ENCODE results near the gene ZFC3H1. TPM values are rescaled to one million over a fixed set of nuclear protein-coding genes. Genes with fewer than 3 reads are reported as not detected.

The ZFC3H1 gene
- total and polyA plus RNA-seq, 2 of the 13 experiments (the other 11 are each of a cell fraction or from before 2014, with no cell fraction given), result 17.1 to 38.3 TPM

DNA sequence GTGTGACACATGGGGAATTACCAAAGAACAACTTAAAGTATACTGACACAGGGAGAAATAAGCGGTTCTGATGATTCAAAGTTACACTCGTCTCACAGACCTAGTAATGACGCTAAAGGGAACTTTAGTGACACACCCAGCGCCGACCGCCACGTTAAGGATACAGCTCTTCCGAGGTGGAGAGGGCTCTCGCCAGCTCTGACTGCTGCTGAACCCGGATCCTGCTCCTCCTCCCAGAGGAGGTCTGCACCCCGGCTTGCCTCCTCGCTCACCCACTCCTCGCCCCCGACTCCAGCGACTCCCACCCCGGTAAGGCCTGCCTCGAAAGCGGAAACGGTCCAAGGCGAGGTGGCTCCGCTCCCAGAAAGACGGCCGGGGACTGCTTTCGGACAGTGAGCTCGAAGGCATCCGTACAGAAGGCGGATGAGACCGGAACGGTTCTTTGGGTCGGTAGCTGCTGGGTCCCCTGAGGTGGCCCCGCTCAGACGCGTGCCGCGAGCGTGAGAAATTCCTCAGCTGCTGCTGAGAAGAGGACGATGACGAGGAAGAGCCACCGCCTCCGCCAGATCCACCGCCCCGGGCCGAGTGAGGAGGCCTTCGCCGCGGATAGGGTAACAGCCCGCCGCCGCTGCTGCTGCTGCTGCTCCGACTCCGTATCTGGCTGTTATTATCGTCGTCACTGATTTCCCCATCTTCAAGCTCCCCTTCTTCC is 643 bp downstream of the ZFC3H1 start (continued):
- TF ChIP-seq ZNF543 (CRISPR knock-in tag; IDR thresholded peaks at IDR 0.05) (0 out of 2 replicates have a peak, but pooled peaks have one; percentile 17), ZNF33A (CRISPR knock-in tag; IDR thresholded peaks at IDR 0.05; ENCODE audit: borderline replicate concordance) (no peak), SNAPC2 (CRISPR knock-in tag; IDR thresholded peaks at IDR 0.05) (no peak)
- TF ChIP-seq, protein P1, sequence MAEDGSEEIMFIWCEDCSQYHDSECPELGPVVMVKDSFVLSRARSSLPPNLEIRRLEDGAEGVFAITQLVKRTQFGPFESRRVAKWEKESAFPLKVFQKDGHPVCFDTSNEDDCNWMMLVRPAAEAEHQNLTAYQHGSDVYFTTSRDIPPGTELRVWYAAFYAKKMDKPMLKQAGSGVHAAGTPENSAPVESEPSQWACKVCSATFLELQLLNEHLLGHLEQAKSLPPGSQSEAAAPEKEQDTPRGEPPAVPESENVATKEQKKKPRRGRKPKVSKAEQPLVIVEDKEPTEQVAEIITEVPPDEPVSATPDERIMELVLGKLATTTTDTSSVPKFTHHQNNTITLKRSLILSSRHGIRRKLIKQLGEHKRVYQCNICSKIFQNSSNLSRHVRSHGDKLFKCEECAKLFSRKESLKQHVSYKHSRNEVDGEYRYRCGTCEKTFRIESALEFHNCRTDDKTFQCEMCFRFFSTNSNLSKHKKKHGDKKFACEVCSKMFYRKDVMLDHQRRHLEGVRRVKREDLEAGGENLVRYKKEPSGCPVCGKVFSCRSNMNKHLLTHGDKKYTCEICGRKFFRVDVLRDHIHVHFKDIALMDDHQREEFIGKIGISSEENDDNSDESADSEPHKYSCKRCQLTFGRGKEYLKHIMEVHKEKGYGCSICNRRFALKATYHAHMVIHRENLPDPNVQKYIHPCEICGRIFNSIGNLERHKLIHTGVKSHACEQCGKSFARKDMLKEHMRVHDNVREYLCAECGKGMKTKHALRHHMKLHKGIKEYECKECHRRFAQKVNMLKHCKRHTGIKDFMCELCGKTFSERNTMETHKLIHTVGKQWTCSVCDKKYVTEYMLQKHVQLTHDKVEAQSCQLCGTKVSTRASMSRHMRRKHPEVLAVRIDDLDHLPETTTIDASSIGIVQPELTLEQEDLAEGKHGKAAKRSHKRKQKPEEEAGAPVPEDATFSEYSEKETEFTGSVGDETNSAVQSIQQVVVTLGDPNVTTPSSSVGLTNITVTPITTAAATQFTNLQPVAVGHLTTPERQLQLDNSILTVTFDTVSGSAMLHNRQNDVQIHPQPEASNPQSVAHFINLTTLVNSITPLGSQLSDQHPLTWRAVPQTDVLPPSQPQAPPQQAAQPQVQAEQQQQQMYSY (CRISPR knock-in tag; IDR thresholded peaks at IDR 0.05), result peak; percentile 21; the same call in 1 of the 2 replicates

GRCh38 chr12:71661977-71662530 is 1.6 kb downstream of the ZFC3H1 start:
- POLR2A ChIA-PET, result interaction anchor here (1.0 to 2.7 kb wide), 3 partner anchors 14 to 222 kb away, joined by 4 to 78 read pairs (median 11); partner anchors contain the start of gene TMEM19
- FAIRE-seq, result no peak

More at GRCh38 chr12:71661977-71662530, 1.6 kb downstream of the ZFC3H1 start:
- TF ChIP-seq TBP (CRISPR knock-in tag; IDR thresholded peaks at IDR 0.05) (no peak), FOXP4 (CRISPR knock-in tag; IDR thresholded peaks at IDR 0.05) (no peak), ZNF572 (CRISPR knock-in tag; IDR thresholded peaks at IDR 0.05) (no peak), ZNF530 (CRISPR knock-in tag; IDR thresholded peaks at IDR 0.05; ENCODE audit: low read depth) (no peak), NCOA2 (CRISPR knock-in tag; IDR thresholded peaks at IDR 0.05) (no peak), MAFK (conservative IDR thresholded peaks at IDR 0.05 in 1 of 2, IDR thresholded peaks at IDR 0.05 in 1 of 2; ENCODE audit: low read length in 2 of 2) (0 out of 4 replicates have a peak, but pooled peaks of 1 of the 2 experiments have one; percentile 4), ZSCAN29 (CRISPR knock-in tag; conservative IDR thresholded peaks at IDR 0.05) (no peak), ZNF703 (CRISPR knock-in tag; IDR thresholded peaks at IDR 0.05; ENCODE audit: borderline replicate concordance) (no peak)
- H3K4me2 ChIP-seq (ENCODE audit: low read depth, low read length), result peak overlapping the region; percentile 85
- WGBS (ENCODE audit: low lambda C conversion rate), result 4% methylated on average over 8 of the region's 8 CpGs
- in situ Hi-C loops (cut with HindIII; ENCODE audit: extremely low pct_ligation_motif_present, low pct_unique_long_range_greater_than_20kb) (loop anchor here (5.0 kb wide), 1 partner anchor 90 kb away; the partner anchor contains the start of gene RAB21), intact Hi-C loops (cut with micrococcal nuclease; ENCODE audit: unreplicated experiment) (loop anchor here (2.0 kb wide), 1 partner anchor 85 kb away; no protein-coding TSS in a partner anchor)
- peak overlapping the region; percentile 99 for H3K27ac ChIP-seq (ENCODE audit: extremely low read length, insufficient read depth, low read length)
- no peak for DNase-seq (ENCODE audit: low spot score)
- CTCF ChIA-PET (ENCODE audit: low intra/inter-chr PET ratio, low total read pairs), result no interaction called here
- H3K9ac ChIP-seq (ENCODE audit: insufficient read depth, low read depth, low read length), result peak overlapping the region; percentile 95
- BruUV-seq (replicated peaks), result no TSS peak
- H3K4me1 ChIP-seq (ENCODE audit: insufficient read depth, low read length), result peaks cover 24% of the 10 kb centered on the region
- no peak overlapping the region for H2AFZ ChIP-seq (ENCODE audit: low read length)
- peaks cover 19% of the 10 kb centered on the region for H4K20me1 ChIP-seq (ENCODE audit: insufficient read depth, low read length)
- H3K9me3 ChIP-seq (ENCODE audit: low read length), result no peaks in the 10 kb centered on the region
- H3K27me3 ChIP-seq (ENCODE audit: control insufficient read depth in 1 of 2, insufficient read depth in 2 of 2, low read length in 2 of 2), result no peaks in the 10 kb centered on the region; a peak in 1 of 5 replicates
- peaks cover 57% of the 10 kb centered on the region for H3K79me2 ChIP-seq (ENCODE audit: insufficient read depth, low read length)
- peaks cover 0 to 22% of the 10 kb centered on the region in 2 experiments; a peak in 3 of 5 replicates for H3K36me3 ChIP-seq (replicated peaks in 1 of 2; ENCODE audit: control insufficient read depth in 1 of 2, insufficient read depth in 2 of 2, low read length in 2 of 2)
- ATAC-seq, result no peak
- peak overlapping the region; percentile 88 to 97 (median 94); a peak in 5 of 6 replicates for H3K4me3 ChIP-seq (replicated peaks in 1 of 3; ENCODE audit: insufficient read depth in 1 of 3, low read depth in 2 of 3, low read length in 3 of 3)

Data from HepG2 (cell line).